ENCODE measurements around the gene NFATC2IP. TPM values are rescaled to one million over a fixed set of nuclear protein-coding genes. Genes with fewer than 3 reads are reported as not detected.

The NFATC2IP gene
- total and polyA plus RNA-seq, 2 of the 8 experiments (the other 6 are each of a cell fraction or from before 2014, with no cell fraction given), result 54.4 to 71.5 TPM

- TF ChIP-seq, protein P1, sequence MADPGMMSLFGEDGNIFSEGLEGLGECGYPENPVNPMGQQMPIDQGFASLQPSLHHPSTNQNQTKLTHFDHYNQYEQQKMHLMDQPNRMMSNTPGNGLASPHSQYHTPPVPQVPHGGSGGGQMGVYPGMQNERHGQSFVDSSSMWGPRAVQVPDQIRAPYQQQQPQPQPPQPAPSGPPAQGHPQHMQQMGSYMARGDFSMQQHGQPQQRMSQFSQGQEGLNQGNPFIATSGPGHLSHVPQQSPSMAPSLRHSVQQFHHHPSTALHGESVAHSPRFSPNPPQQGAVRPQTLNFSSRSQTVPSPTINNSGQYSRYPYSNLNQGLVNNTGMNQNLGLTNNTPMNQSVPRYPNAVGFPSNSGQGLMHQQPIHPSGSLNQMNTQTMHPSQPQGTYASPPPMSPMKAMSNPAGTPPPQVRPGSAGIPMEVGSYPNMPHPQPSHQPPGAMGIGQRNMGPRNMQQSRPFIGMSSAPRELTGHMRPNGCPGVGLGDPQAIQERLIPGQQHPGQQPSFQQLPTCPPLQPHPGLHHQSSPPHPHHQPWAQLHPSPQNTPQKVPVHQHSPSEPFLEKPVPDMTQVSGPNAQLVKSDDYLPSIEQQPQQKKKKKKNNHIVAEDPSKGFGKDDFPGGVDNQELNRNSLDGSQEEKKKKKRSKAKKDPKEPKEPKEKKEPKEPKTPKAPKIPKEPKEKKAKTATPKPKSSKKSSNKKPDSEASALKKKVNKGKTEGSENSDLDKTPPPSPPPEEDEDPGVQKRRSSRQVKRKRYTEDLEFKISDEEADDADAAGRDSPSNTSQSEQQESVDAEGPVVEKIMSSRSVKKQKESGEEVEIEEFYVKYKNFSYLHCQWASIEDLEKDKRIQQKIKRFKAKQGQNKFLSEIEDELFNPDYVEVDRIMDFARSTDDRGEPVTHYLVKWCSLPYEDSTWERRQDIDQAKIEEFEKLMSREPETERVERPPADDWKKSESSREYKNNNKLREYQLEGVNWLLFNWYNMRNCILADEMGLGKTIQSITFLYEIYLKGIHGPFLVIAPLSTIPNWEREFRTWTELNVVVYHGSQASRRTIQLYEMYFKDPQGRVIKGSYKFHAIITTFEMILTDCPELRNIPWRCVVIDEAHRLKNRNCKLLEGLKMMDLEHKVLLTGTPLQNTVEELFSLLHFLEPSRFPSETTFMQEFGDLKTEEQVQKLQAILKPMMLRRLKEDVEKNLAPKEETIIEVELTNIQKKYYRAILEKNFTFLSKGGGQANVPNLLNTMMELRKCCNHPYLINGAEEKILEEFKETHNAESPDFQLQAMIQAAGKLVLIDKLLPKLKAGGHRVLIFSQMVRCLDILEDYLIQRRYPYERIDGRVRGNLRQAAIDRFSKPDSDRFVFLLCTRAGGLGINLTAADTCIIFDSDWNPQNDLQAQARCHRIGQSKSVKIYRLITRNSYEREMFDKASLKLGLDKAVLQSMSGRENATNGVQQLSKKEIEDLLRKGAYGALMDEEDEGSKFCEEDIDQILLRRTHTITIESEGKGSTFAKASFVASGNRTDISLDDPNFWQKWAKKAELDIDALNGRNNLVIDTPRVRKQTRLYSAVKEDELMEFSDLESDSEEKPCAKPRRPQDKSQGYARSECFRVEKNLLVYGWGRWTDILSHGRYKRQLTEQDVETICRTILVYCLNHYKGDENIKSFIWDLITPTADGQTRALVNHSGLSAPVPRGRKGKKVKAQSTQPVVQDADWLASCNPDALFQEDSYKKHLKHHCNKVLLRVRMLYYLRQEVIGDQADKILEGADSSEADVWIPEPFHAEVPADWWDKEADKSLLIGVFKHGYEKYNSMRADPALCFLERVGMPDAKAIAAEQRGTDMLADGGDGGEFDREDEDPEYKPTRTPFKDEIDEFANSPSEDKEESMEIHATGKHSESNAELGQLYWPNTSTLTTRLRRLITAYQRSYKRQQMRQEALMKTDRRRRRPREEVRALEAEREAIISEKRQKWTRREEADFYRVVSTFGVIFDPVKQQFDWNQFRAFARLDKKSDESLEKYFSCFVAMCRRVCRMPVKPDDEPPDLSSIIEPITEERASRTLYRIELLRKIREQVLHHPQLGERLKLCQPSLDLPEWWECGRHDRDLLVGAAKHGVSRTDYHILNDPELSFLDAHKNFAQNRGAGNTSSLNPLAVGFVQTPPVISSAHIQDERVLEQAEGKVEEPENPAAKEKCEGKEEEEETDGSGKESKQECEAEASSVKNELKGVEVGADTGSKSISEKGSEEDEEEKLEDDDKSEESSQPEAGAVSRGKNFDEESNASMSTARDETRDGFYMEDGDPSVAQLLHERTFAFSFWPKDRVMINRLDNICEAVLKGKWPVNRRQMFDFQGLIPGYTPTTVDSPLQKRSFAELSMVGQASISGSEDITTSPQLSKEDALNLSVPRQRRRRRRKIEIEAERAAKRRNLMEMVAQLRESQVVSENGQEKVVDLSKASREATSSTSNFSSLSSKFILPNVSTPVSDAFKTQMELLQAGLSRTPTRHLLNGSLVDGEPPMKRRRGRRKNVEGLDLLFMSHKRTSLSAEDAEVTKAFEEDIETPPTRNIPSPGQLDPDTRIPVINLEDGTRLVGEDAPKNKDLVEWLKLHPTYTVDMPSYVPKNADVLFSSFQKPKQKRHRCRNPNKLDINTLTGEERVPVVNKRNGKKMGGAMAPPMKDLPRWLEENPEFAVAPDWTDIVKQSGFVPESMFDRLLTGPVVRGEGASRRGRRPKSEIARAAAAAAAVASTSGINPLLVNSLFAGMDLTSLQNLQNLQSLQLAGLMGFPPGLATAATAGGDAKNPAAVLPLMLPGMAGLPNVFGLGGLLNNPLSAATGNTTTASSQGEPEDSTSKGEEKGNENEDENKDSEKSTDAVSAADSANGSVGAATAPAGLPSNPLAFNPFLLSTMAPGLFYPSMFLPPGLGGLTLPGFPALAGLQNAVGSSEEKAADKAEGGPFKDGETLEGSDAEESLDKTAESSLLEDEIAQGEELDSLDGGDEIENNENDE (IDR thresholded peaks at IDR 0.05; ENCODE audit: insufficient replicate concordance, low read length), result no peak
- TF ChIP-seq RBBP5 (IDR thresholded peaks at IDR 0.05; ENCODE audit: borderline replicate concordance, low read depth, low read length), result no peak
- no peak for TF ChIP-seq POU5F1 (IDR thresholded peaks at IDR 0.05; ENCODE audit: low read depth, low read length)
- TF ChIP-seq YY1 (IDR thresholded peaks at IDR 0.05; ENCODE audit: low read depth, low read length), result no peak
- no peak for TF ChIP-seq SIN3A (conservative IDR thresholded peaks at IDR 0.05 in 1 of 2, IDR thresholded peaks at IDR 0.05 in 1 of 2; ENCODE audit: low read depth in 1 of 2, low read length in 2 of 2)
- no peak for TF ChIP-seq CBX5 (IDR thresholded peaks at IDR 0.05; ENCODE audit: low read depth, low read length)
- no peak for TF ChIP-seq CHD2 (IDR thresholded peaks at IDR 0.05; ENCODE audit: low read length)
- no peak for TF ChIP-seq NRF1 (IDR thresholded peaks at IDR 0.05; ENCODE audit: low read depth, low read length)
- no peak for TF ChIP-seq SP4 (IDR thresholded peaks at IDR 0.05; ENCODE audit: low read length)
- TF ChIP-seq POLR2AphosphoS5 (IDR thresholded peaks at IDR 0.05; ENCODE audit: low read depth, low read length), result no peak
- TF ChIP-seq KDM5A (IDR thresholded peaks at IDR 0.05; ENCODE audit: low read length), result no peak
- no peak for TF ChIP-seq TCF12 (IDR thresholded peaks at IDR 0.05; ENCODE audit: low read depth, low read length)
Observed at GRCh38 chr16:28990375-28991040, 39.8 kb downstream of the NFATC2IP start (continued).

Measured in H1 (cell line).